GM18526 (cell line): ENCODE data around the gene OLIG1.

ENCODE experiments used
- POLR2A ChIP-seq: IDR thresholded peaks from 3 replicates; pipeline ENCODE4 v1.6.1; 2011; ENCODE audit not compliant: insufficient read length; ENCODE audit errors: extremely low read depth

The OLIG1 gene

DNA sequence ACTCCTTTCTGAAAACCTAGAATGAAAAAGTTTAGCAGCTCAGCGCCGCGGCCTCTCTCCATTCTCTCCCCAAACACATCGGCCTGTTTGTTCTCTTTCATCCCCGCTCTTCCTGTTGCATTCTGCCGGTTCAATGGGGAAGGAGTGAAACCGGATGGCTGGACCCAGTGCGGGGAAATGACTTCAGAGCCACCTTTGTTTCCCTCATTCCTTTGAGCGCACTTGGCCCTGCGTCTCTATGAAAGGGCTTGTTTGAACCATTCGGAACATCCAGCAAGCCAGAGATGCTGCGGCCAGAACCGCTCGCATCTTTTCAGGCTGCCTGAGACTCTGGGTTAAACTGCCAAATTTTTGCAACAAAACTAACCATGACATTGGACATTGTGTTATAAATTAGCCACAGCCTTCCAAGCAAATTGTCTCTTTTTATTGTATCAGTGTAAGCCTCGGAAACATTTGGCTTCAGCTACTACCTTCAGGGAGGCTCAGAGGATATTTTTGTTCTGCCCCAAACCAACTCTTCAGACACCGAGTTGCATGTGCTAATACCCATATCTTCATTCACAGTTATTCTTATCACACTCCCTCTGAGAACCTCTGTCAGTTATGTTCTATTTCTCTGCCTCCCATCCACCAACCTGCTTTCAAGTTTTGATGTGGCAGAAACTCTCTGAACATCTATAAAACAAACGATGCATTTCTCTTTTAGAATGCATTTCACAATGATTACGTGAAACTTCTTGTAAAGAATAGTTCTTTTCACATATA, 5.1 kb upstream of the OLIG1 start:
- no peak for TF ChIP-seq POLR2A

- TF ChIP-seq POLR2A, result no peak
Observed at GRCh38 chr21:33067043-33067442, 2.9 kb upstream of the OLIG1 start.

GRCh38 chr21:33067457-33067856, 2.5 kb upstream of the OLIG1 start:
- TF ChIP-seq POLR2A, result no peak

DNA sequence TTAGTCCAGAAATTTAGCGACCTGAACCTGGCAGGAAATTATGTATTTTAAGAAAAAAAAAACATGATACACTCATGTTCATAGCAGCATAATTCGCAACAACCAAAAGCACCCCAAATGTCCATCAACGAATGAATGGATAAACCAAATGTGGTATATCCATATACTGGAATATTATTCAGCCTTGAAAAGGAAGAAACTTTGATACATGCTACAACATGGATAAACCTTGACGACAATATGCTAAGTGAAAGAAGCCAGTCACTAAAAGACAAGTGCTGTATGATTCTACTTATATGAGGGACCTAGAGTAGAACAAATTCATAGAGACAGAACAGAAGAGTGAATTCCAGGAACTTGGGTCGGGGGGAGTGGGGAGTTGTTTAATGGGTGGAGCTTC, 698 bp upstream of the OLIG1 start:
- no peak for TF ChIP-seq POLR2A

GRCh38 chr21:33069645-33069993, 322 bp upstream of the OLIG1 start:
- no peak for TF ChIP-seq POLR2A

GRCh38 chr21:33070744-33070997, 730 bp downstream of the OLIG1 start:
- no peak for TF ChIP-seq POLR2A

- no peak for TF ChIP-seq POLR2A
Observed at GRCh38 chr21:33070998-33071769, 1.2 kb downstream of the OLIG1 start.

DNA sequence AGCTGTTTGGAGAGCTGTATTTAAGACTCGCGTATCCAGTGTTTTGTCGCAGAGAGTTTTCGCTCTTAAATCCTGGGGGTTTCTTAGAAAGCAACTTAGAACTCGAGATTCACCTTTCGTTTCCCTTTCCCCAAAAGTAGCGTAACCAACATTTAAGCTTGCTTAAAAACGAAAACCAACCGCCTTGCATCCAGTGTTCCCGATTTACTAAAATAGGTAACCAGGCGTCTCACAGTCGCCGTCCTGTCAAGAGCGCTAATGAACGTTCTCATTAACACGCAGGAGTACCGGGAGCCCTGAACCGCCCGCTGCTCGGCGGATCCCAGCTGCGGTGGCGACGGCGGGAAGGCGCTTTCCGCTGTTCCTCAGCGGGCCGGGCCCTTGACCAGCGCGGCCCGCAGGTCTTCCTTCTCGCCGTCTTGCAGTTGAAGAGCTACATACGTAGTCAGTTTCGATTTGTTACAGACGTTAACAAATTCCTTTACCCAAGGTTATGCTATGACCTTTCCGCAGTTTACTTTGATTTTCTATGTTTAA, 1.9 kb downstream of the OLIG1 start:
- TF ChIP-seq POLR2A, result no peak

GRCh38 chr21:33073636-33074035, 3.7 kb downstream of the OLIG1 start:
- TF ChIP-seq POLR2A, result no peak

GRCh38 chr21:33075128-33075527, 5.2 kb downstream of the OLIG1 start:
- no peak for TF ChIP-seq POLR2A

DNA sequence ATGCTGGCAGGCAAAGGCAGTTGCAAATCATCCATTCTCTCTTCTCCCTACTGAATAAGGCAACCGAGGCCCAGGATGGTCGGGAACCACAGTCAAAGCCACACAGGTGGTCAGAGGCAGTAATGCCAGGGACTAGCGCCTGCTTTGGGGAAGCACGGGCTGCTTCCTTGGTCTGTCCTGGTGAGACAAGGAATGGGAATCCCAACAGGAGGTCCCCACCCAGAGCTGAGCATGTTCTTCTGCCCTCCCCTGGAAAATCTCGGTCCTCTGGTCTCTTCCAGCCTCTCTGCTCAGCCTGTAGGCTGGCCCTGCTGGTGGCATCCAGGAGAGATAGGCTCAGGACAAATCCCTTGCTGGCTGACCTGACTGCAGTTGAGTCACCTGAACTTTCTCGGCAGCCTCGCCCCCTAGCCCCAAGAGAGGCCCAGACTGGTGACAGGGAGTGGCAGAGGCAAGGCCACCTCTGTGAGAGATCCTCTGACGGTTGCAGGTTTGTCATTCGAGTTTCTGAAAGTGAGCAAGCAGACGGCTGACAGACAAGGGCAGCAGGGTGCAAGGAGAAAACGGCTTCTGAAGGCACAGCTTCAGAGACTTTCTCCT, 5.8 kb downstream of the OLIG1 start:
- no peak for TF ChIP-seq POLR2A

DNA sequence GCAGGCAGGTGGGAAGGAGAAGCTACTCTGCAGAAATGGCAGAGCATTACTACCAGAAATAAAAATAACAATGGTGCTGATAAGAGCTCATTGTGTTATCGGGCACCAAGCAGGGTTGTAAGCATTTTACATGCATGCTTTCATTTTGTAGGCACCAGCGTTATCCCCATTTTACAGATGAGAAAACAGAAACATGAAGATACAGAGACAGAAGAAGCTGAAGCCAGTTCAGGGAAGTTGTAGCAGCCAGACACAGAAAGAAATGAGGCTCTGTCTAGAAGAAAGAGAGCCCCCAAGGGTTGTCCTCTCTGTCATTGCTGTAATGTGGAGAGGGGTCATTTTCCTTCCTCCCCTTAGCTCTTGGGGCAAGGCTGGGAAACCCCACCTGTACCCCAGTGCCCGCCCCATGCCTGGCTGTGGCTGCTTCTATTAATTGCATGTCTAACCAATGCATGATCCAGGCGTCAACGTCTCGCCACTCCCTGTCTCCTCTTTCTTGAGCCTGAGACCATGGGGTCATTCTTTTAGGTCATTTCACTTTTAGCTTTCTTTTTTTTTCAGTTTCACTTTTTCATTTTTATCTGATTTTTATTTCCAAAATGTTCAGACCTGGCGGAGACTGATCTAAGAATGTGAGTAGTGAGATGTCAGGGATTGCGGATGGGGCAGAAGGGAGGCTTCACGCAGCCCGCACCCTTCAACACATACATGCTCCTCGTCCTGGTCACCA, 6.8 kb downstream of the OLIG1 start:
- no peak for TF ChIP-seq POLR2A

DNA sequence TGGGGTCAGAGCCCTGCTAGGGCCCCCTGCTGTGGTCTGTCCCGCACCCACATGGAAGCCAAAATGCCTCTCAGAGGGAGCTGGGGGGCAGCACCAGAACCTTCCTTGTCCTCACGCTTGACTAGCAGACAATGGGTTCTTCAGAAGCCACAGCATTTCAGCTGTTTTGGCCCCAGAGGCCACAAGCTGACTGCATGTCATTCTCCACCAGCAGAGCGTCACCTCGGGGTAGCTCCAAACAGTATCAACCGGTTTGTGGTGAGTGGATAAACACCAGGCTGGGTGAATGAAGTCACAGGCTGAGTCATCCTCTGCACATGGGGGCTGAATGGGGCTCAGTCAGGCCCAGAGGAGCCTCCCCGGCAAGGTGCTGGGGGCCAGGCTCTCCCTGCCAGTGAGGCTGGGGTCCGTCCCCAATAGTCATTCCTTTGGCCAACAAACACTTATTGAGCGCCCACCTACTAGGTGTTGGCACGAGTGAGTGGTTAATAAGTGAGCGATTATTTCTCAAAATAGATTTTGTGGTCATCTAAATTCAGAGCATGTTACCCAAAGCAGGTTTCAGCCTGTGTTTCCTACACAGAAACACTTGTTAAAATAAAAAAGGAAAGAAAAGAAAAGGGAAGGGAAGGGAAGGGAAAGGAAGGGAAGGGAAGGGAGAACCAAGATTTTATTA, 9.1 kb downstream of the OLIG1 start:
- peak; percentile 23 for TF ChIP-seq POLR2A

DNA sequence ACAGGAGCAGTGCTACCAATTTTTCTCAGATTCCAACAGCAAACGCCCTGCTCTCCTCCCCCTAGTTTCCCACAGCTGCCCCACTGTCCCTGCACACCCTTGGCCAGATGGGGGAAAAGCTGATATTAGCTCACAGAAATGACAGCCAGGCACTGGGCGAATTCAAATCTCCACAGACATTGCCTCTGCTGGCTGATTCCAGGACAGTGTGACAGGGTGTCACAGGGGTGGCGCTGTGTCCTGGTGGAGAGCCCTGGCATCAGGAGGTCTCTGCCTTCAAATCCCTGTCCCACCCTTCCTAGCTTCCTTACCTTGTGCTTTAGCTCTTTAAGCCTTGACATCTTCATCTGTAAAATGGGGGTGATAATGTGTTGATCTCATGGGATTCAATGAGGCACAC, 10.4 kb downstream of the OLIG1 start:
- no peak for TF ChIP-seq POLR2A

DNA sequence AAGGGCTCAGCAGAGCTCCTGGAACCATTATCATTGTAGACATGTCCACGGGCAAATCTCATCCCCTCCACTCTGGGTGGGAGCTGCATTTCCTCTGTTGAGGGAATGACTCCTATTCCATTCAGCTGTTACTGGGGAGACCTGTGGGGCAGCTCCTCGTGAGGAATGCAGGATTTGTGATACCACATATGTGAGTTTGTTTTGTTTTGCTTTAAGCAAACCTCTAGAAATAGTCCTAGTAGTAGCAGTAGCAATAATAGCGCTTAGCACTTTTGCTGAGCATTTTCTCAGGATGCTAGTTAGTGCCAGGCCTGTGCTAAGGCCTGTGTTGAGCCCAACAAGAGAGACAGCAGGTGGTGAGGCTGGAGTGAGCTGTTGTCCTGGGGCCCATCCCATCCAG, 10.8 kb downstream of the OLIG1 start:
- TF ChIP-seq POLR2A, result no peak
